ENCODE results near the gene SLC35E1. TPM values are rescaled to one million over a fixed set of nuclear protein-coding genes. Genes with fewer than 3 reads are reported as not detected.

The SLC35E1 gene
- total RNA-seq, 4 donors from 2014 or later, result 31.0 to 56.1 (median 42.8) TPM

DNA sequence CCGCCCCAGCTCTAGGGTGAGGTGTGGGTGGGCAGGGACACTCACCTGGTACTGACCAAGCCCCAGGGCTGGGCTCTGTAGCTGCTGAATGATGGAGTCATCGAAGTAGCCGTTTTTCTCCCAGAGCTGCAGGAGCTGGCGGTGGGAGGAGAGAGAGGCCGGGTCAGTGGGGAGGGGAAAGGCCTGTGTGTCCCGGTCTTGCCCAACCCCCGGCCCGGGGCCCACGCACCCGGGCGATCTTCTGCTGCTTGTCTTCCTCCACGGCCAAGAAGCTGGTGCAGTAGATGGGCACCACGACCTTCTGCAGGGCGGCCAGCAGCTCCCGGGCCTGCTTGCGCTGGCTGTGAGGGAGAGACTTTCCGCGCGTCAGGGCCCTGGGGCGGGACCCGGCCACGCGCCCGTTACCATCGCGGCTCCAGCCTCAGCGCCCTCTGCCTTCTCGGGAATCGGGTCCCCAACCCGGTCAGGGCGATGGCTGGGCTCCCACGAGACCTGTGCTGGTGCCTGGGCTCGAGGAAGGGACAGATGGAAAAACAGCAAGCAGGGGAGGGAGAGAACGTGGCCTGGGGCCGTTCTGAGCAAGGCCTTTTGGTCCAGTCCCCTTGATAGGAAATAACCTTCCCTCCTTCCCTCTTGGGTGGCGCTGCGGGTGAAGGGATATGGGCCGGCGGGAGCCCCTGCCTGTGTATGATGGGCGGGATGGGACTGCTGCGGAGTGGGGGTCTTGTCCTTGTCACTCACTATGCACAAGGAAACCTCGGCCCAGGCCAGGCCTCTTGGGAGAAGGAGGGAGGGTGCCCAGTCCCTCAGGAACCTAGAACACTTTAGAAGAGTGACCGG lies 41.5 kb downstream of the SLC35E1 start:
- H3K4me1 ChIP-seq, result no peaks in the 10 kb centered on the region
- no peak overlapping the region for H3K27ac ChIP-seq
- DNase-seq, result no peak
- H3K4me3 ChIP-seq, result no peak overlapping the region
- H3K27me3 ChIP-seq, result no peaks in the 10 kb centered on the region
- TF ChIP-seq, protein P1, sequence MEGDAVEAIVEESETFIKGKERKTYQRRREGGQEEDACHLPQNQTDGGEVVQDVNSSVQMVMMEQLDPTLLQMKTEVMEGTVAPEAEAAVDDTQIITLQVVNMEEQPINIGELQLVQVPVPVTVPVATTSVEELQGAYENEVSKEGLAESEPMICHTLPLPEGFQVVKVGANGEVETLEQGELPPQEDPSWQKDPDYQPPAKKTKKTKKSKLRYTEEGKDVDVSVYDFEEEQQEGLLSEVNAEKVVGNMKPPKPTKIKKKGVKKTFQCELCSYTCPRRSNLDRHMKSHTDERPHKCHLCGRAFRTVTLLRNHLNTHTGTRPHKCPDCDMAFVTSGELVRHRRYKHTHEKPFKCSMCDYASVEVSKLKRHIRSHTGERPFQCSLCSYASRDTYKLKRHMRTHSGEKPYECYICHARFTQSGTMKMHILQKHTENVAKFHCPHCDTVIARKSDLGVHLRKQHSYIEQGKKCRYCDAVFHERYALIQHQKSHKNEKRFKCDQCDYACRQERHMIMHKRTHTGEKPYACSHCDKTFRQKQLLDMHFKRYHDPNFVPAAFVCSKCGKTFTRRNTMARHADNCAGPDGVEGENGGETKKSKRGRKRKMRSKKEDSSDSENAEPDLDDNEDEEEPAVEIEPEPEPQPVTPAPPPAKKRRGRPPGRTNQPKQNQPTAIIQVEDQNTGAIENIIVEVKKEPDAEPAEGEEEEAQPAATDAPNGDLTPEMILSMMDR (IDR thresholded peaks at IDR 0.05), result no peak
- no peak for TF ChIP-seq POLR2A (IDR thresholded peaks at IDR 0.05)
- no peak for TF ChIP-seq EP300 (IDR thresholded peaks at IDR 0.05; ENCODE audit: low read depth)
- TF ChIP-seq POLR2AphosphoS5 (IDR thresholded peaks at IDR 0.05), result no peak
- in situ Hi-C loops (cut with MboI; ENCODE audit: low pct_ligation_motif_present in 1 of 4, low pct_unique_long_range_greater_than_20kb in 1 of 4, low sequenced_read_pairs in 3 of 4), result no loop called here
- H3K36me3 ChIP-seq, result peaks cover 0 to 84% (median 45%) of the 10 kb centered on the region in 4 donors
- intact Hi-C loops (cut with DNase I; ENCODE audit: low total_unique reads), result no loop called here
- no peaks in the 10 kb centered on the region for H3K9me3 ChIP-seq
- WGBS, 2 donors (ENCODE audit: low coverage in 1 of 2), result 93% methylated on average over 43 of the region's 43 CpGs; no CpG with 5 or more reads in 1 of the 2 donors

DNA sequence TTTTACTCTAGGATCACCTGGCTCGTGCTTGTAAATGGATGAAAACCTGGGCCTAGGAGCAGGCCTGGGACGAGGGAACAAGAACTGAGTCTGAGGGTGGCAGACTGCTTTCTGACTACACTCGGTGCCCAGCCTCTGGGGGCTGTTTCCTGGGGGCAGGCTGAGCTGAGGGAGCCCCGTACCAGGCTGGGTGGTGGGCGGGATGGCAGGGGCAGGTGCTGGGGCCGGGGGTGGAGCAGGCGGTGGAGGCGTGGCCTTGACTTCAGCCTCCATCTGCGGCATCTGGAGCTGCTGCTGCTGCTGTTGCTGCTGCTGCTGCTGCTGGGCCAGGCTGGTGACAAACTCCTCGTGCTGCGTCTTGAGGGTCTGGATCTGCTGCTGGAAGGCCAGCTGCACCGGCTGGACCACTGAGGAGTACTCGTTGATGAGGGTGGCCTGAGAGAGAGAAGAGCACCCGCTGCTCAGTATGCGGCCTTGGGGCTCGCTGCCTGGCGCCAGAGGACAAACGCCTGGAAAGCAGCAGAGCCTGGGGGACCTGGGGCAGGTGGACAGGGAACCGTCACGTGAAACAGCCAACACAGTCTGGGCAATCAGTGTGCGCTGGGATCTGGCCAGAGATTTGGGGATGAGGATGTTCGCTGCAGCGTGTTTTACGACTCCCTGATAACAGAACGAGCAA lies 42.6 kb downstream of the SLC35E1 start:
- no peak for DNase-seq
- Histone ChIP-seq H3K4me3 (no peak overlapping the region), H3K27ac (no peak overlapping the region), H3K4me1 (no peaks in the 10 kb centered on the region), H3K27me3 (no peaks in the 10 kb centered on the region), H3K36me3 (peaks cover 0 to 94% (median 49%) of the 10 kb centered on the region in 4 donors), H3K9me3 (no peaks in the 10 kb centered on the region)
- intact Hi-C loops (cut with DNase I; ENCODE audit: low total_unique reads) (no loop called here), in situ Hi-C loops (cut with MboI; ENCODE audit: low pct_ligation_motif_present in 1 of 4, low pct_unique_long_range_greater_than_20kb in 1 of 4, low sequenced_read_pairs in 3 of 4) (no loop called here)
- no peak for TF ChIP-seq POLR2AphosphoS5 (IDR thresholded peaks at IDR 0.05)
- no peak for TF ChIP-seq POLR2A (IDR thresholded peaks at IDR 0.05)
- TF ChIP-seq, protein P1 (IDR thresholded peaks at IDR 0.05), result no peak
- no peak for TF ChIP-seq EP300 (IDR thresholded peaks at IDR 0.05; ENCODE audit: low read depth)
- 82 to 85% methylated on average over 2 to 16 of the region's 25 CpGs for WGBS, 2 donors (ENCODE audit: low coverage in 1 of 2)

DNA sequence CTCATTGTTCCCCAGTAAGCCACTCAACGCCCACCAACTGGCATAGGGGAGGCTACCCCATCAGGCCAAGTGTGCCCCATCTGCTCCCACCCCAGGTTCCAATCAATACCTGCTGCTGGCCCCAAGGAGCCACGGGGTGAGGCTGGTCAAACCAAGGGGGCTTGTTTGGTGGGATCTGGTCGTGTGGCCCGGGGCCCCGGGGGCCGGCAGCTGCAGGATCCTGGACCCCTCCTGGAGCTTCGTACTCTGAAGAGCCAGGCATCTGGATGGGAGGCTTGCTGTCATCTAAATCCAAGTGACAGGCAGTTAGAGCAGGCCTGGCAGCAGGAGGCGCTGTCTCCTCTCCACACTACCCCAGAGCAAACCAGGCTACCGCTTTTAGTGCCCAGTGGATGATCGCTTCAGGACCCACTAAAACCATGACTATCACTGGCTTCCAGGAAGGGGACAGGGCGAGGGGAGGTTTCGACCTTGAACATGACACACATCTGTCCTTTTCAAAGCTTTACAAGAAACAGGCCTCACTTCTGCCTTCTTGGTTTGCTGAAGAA lies 44.2 kb downstream of the SLC35E1 start:
- WGBS, 2 donors (ENCODE audit: low coverage in 1 of 2), result 83 to 100% methylated on average over 2 to 12 of the region's 12 CpGs
- DNase-seq, result no peak
- Histone ChIP-seq H3K36me3 (peaks cover 0 to 94% (median 49%) of the 10 kb centered on the region in 4 donors), H3K27ac (no peak overlapping the region), H3K9me3 (no peaks in the 10 kb centered on the region), H3K27me3 (no peaks in the 10 kb centered on the region), H3K4me1 (no peaks in the 10 kb centered on the region), H3K4me3 (no peak overlapping the region)
- intact Hi-C loops (cut with DNase I; ENCODE audit: low total_unique reads), result no loop called here
- in situ Hi-C loops (cut with MboI; ENCODE audit: low pct_ligation_motif_present in 1 of 4, low pct_unique_long_range_greater_than_20kb in 1 of 4, low sequenced_read_pairs in 3 of 4), result no loop called here
- no peak for TF ChIP-seq POLR2A (IDR thresholded peaks at IDR 0.05)
- TF ChIP-seq, protein P1 (IDR thresholded peaks at IDR 0.05), result peak in 1 of 5 experiments; percentile 15

DNA sequence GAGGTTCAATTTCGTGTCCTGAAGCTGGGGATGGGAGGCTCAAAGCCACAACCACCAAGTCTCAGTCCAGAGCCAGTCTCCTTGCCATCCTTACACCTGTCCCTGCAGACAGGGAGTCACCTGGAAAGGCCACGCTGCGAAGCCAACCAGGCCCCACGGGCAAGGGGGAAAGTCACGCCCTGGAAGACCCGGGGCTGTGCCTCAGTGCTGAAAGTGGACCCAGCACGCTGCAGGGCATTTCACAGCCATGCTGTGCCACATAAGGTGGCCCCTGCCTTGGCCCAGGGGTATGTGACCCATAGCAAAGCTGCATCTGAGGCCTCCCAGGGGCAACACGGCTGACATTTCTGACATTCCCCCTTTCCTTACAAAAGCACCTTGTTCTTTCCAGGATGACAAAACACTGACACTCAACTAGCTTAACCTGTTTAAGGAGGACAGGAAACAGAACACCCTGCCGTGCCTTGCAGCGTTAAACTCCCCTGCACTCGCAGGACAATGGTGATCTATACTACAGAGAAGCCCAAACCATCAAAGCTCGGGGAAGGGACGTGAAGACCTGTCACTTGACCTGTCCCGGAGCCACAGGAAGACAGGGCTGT lies 44.8 kb downstream of the SLC35E1 start:
- TF ChIP-seq POLR2AphosphoS5 (IDR thresholded peaks at IDR 0.05) (no peak), POLR2A (IDR thresholded peaks at IDR 0.05) (no peak), EP300 (IDR thresholded peaks at IDR 0.05; ENCODE audit: low read depth) (no peak)
- TF ChIP-seq, protein P1 (IDR thresholded peaks at IDR 0.05), result no peak
- DNase-seq, result no peak
- Histone ChIP-seq H3K4me3 (no peak overlapping the region), H3K27me3 (no peaks in the 10 kb centered on the region), H3K36me3 (peaks cover 0 to 94% (median 49%) of the 10 kb centered on the region in 4 donors), H3K4me1 (no peaks in the 10 kb centered on the region), H3K27ac (no peak overlapping the region), H3K9me3 (no peaks in the 10 kb centered on the region)
- intact Hi-C loops (cut with DNase I; ENCODE audit: low total_unique reads) (no loop called here), in situ Hi-C loops (cut with MboI; ENCODE audit: low pct_ligation_motif_present in 1 of 4, low pct_unique_long_range_greater_than_20kb in 1 of 4, low sequenced_read_pairs in 3 of 4) (no loop called here)
- 83% methylated on average over 13 of the region's 14 CpGs; no CpG with 5 or more reads in 1 of the 2 donors for WGBS, 2 donors (ENCODE audit: low coverage in 1 of 2)

Data from transverse colon (tissue), 4 donors.